NOMO-1 treated with dmso at 0.1 percent for 144 hours (cell line): Measurements from ENCODE around the gene PYDC2.

Source experiments
- DNase-seq: peaks from one replicate; lab custom pipeline; 2025; ENCODE audit not compliant: unreplicated experiment; lab: John Stamatoyannopoulos, UW

PYDC2 gene

DNA sequence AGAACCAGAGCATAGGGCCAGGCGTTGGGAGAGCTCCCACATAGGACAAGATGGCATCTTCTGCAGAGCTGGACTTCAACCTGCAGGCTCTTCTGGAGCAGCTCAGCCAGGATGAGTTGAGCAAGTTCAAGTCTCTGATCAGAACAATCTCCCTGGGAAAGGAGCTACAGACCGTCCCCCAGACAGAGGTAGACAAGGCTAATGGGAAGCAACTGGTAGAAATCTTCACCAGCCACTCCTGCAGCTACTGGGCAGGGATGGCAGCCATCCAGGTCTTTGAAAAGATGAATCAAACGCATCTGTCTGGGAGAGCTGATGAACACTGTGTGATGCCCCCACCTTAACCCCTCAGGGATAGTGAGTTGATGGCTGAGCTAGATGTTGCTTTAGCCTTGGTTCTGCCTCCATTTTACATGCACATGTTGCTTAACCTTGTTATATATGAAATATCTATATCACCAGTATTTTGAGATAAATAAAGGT lies at the start of gene PYDC2:
Gene PYDC2, plus strand, starts transcription at position 51 of the 483 bp plus-strand sequence. Its CDS starts 0 bp downstream, at position 51.
- DNase-seq: no peak

DNA sequence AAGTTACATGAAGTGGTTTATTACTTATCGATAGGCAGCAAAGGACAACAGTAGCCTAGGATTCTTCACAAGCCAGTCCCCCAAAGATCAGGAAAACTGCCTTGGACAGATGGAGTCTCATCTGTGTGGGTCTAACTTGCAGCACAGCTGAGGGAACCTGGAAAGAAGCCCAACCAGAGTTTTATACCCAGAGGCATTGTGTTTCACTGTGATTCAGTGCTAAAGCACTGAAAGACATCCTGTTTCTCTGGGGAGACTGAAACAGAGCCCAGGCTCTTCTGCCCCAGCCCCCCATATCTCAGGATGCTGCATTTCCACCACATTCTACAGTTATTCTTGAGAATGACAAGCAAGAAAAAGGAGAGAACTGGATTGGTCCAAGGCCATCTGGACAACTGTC lies 48.2 kb upstream of the PYDC2 start:
- DNase-seq: no peak

DNA sequence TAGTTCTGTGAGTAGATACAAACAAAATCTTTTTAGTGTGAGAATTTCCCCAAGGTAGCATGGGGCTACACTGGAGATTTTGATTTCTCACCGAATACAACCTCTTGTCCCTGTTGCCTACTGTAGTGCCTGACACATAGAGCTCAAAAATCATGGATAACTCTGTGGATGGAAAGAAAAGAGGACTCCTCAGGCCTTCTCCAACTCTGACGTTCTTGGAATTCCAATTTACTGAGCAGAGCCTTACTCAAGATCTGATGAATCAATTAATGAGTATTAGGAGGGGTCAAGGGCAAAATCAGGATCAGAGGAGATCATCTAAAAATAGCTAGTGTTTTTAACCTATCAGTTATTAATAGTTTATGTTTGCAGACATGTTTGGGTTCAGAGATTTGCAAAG lies 46.7 kb upstream of the PYDC2 start:
- DNase-seq: no peak

DNA sequence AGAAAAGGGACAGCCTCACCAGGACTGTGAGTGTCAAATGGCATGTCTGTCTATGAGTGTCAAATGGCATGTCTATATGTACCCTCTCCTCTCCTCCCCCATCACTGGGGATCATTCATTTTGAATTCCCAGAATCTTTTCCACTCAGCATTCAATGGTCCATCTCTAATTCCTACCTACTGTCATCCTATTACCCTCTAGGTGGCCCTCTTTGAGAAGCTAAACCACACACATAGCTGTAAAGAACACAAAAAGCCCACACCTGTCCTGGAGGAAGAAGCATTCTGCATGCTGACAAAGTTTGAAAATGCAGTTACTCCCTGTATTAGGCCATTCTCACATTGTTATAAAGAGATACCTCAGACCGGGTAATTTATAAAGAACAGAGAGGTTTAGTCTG lies 46.2 kb upstream of the PYDC2 start:
- DNase-seq: no peak

DNA sequence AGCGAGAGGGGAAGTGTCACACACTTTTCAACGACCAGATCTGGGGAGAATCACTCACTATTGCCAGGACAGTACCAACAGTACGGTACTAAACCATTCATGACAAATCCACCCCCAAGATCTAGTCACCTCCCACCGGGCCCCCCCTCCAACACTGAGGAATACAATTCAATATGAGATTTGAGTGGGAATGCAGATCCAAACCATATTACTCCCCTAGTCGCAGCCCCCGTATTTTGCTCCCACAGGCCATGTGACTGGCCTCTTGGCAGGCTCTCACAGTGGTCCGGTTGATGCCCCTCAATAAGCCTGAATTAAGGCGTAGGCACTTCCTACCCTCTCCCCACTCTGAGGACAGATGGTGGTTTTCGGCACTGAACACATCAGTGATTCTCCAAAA lies 45.4 kb upstream of the PYDC2 start:
- no peak for DNase-seq

DNA sequence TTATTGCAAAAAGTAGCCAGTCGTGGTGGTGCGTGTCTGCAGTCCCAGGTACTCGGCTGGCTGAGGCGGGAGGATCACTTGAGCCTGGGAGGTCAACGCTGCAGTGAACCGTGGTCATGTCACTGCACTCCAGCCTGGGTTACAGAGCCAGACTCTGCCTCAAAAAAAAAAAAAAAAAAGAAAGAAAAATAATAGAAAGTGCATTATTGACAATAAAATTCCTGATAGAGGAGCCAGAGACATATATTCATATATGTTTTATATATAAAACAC lies 43.6 kb upstream of the PYDC2 start:
- DNase-seq: no peak

DNA sequence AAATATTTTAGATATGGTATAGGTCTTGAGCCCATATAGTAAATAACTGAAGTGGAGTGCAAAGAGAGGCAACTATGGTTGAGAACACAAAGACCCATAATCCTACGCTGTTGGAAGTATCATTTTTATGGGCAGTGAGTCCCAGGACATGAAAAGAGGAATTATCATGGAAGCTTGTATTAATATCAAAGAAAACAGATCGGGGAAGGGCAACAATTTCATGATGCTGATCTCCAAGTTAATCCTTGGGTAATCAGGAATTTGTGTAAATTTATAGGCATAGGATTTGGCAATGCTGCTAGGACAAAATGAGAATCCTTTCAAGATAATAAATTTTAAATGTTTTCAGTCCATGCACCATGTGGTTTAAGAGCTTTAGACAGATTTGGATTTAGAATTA lies 40.2 kb upstream of the PYDC2 start:
- DNase-seq: no peak

DNA sequence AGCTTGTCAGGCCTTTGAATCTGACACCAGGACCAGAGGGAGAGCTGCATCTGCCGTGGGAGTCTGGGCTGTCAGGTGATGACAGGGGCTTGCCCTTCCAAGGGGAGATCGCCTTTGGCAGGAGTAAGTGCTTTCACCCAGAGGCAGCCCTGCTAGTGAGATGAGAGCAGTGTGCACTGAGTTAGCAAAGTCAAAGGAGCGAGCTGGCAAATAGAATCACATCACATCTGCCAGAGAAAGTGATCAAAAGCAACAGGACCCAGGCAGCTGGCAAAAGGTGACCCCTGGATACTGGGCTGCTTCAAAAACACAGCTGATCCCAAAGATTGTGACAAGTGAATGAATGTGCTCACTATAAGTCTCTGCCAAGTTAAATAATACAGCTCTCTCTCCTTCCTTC lies 36.1 kb upstream of the PYDC2 start:
- no peak for DNase-seq

DNA sequence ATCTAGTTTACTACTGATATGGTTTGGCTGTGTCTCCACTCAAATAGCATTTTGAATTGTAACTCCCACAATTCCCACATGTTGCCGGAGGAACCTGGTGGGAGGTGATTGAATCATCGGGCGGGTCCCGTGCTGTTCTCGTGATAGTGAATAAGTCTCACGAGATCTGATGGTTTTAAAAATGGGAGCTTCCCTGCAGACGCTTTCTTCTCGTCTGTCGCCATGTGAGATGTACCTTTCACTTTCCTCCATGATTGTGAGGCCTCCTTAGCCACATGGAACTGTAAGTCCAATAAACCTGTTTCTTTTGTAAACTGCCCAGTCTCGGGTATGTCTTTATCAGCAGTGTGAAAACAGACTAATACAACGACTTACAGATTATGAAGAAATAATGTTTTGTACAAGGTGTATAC lies 35.6 kb upstream of the PYDC2 start:
- DNase-seq: no peak

DNA sequence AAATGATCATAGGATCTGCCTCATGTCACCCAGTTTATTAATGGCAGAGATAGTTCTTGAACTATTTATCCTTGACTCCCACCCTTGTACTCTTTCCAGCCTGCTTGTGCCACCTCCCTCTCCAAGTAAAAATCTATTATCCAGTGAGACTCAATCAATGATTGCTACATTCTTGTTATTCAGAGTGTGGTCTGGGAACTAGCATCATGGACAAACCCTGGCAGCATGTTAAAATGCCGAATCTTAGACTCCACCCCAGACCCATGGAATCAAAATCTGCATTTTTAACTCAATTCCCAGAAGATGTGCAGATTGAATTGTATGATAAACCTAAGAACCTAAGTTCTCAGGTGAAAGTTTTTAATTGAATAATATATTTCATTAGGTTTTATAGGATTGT lies 34.7 kb upstream of the PYDC2 start:
- DNase-seq: no peak

DNA sequence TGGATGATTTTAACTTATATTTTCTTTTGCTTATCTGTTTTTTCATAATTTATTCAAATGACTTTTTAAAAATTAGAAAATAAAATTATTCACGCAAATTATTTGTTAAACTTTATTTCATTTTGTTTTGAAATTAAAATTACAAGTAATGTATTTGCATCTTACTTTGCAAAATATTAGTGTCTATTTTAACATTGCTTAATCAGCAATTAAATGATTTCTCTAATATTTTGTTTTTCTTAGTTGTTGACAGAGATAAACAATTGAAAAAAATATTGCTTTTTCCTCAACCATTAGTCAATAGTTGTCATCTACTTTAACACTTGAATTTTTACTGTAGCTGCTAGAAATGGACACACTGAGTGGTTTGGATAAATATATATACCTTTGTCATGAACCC lies 32.8 kb upstream of the PYDC2 start:
- DNase-seq: no peak

DNA sequence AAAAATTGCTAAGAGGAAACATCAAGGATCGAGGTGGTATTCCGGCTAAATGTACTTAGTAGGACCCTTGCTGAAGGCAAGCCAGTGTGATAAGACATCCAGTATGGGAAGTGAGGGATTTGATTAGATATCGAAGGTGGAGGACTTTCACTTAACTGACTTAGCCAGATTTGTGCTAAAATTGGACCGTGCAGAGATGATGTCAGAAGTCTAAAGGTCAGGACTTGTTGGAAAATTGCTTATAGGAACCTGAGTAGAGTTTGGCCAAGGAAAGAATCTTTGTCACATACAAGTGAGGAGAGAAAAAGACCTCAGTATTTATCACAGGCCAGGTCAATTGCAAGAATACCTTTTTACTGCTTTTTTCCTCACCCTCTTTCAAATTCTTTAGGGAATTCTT lies 30.9 kb upstream of the PYDC2 start:
- no peak for DNase-seq

DNA sequence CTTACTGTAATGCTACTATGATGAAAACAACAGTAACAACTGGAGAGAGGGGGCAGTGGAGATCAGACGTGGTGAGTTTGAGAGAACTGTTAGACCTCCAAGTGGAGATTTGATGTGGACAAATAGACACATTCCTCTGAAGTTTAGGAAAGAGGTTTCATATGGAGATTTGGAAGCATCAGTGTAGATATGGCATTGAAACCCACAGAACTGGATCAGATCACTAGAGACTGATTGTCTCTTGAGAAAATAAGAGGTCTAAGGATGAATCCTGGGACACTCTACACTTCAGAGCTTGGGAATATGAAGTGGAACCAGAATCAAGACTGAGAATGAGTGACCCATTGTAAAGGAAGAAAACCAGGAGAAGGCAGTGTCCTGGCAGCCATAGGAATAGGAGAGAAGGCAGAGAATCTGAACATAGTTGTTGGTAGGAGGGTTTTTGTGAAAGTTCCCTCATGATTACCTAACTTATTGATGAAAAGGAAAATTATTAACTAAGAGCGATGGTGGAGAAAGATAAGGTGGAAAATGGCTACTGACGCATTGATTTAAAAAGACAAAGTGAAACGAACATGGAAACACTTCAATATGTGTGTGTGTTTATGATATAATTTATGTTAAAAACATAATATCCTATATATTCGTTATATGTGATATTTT lies 29.7 kb upstream of the PYDC2 start:
- no peak for DNase-seq

DNA sequence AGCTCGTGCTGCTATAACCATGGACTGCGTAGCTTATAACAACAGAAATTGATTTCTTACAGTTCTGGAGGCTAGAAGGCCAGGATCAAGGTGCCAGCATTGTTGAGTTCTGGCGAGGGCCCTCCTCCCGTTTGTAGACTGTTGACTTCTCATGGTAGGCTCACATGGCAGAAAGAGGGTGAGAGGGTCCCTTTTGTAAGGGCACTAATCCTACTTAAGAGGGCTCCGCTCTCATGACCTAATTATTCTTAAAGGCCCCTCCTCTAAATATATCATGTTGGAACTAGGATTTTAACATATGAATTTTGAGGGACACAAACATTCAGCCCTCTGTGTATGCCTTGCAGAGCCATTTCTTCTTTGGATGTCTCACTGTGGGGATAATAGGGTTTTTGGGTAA lies 28.8 kb upstream of the PYDC2 start:
- no peak for DNase-seq

DNA sequence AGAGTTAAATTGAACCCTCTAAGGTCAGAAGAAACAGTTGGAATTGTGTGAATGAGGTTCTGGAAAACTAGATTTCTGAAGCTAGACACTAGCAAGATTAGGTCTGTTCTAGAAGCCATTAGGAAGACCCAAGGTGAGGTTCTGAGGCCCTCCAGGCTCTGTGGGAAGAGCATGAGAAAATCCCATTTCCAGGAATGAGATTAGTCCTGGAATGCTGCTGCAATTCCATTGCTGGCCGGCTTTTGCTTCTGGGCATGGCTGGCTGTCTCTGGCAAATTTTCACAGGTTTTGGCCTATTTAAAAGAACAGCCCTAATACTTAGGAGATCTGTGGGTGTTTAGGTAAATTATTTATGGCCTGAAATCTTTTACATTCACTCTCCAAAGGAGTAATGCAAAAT lies 26.9 kb upstream of the PYDC2 start:
- DNase-seq: no peak

DNA sequence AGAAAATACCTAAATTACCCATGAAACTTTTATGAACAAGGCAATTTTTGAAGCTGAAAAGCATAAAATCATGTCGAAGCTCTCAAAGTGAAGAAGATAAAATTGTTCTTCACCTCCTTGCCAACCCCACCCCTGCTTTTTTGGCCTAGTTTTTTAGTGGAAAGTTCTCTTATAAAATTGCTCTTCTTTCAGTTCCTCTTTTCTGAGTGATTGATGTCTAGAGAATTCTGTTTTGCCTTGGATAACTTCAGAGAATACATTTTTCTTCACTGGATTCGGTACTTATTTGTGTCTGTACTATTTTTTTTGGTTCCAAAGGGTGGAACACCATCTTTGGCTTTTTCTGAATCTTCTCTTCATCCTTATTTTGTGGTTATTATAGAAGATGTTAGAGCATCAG lies 25.0 kb upstream of the PYDC2 start:
- no peak for DNase-seq

DNA sequence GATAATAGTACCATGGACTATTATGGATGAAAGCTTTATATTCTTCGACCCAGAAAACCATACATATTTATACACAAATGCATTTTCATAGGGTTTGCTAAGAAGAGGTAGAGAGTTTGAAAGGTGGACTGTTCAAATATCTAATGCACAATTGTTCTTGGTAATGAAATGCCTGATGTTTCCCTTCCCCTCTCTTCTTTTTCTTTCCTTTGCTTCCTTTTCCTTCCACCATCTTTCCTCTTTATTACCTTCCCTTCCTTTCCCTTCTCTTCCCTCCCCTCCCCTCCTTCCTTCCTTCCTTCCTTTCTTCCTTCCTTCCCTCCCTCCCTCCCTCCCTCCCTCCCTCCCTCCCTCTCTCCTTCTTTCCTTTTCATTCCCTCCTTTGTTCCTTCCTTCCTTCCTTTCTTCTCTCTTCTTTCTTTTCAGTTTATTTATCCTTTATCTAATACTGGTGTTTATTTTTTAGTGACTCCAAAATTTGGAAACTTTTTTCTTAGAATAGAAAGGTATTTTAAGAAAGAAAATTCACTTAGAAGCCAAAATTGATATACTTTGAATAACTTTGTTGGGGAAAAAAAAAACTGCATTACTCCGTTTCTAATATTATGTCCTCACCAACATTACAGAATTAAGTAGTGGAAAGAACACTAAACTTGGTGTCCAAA lies 22.7 kb upstream of the PYDC2 start:
- no peak for DNase-seq

DNA sequence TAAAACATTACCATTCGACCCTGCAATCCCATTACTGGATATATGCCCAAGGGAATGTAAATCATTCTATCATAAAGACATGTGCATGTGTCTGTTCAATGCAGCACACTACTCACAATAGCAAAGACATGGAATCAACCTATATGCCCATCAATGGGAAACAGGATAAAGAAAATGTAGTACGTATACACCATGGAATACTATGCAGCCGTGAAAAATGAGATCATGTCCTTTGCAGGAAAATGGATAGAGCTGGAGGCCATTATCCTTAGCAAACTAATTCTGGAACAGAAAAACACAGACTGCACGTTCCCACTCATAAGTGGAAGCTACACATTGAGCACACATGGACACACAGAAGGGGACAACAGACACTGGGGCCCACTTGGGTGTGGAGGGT lies 20.4 kb upstream of the PYDC2 start:
- no peak for DNase-seq

DNA sequence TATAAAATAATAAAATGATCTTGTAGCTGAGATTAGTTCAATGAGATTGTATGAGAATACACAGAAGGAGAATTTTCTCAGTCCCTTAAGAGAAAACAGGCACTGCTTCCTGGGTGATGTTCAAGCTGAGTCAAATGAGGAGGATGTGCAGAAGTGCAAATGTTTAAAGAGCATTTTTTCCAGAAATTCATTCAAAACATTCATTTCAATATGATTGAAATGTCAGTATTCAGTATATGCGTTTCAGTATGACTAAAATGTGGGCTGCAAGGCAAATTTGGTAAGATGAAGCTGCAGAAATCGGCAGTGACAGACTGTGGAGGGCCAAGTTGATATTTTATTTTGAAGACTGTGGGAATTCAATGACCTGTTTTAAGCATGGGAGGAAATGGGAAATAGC lies 19.3 kb upstream of the PYDC2 start:
- DNase-seq: no peak

DNA sequence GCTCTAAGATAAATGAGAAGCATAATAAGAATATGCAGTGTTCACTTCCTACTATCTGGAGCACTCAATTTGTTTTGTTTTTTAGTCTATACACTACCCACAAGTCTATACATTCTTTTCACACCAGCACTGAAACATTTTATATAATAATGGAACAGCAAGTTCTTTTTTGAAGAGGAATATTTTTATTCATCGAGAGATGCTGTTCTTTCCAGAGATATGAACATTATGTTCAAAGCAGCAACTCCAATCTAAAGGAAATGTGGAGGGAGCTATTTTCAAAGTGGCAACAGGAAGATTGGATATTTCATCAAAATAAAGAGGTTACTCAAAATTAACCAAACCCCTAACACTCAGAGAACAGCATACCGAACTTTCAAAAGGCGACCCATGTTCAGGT lies 16.4 kb upstream of the PYDC2 start:
- no peak for DNase-seq

DNA sequence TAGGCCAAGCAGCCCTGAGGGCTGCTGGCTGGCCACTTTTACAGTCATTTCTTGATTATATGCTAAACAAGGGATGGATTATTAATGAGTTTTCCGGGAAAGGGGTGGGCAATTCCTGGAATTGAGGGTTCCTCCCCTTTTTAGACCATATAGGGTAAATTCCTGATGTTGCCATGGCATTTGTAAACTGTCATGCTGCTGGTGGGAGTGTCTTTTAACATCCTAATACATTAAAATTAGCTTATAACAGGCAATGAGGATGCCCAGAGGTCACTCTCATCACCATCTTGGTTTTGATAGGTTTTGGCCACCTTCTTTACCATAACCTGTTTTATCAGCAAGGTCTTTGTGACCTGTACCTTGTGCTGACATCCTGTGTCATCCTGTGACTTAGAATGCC lies 11.7 kb upstream of the PYDC2 start:
- no peak for DNase-seq

DNA sequence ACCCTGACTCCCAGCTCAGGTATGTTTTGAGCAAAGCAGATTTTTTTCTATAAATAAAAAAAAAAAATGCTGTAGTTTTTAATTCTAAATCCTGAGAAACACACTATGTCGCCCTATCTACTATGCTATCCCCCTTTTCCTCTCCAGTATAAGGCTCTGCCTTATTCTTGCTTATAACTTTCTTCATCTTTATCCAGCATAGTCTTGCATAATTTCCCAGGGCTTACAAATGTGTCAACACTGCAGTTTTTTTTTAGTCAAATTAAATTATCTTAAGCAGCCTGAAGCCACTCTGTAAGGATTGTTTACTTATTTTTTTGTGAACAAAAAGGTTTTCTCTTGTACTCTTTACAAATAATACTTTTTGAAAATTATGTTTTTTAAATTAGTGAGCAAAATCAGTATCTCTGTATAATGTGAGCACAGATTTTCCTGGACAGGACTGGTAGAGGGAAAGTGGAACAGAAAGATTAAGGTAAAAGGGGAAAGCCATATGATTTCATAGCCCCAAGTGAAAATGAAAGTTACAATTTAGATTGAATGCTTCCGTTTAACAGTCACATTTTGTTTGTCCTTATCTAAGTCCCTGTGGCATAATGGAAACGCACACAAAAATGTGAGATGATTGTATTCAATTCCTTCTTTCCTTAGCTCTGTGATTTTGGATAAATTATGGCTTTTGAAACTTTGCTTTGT lies 5.6 kb upstream of the PYDC2 start:
- DNase-seq: no peak

DNA sequence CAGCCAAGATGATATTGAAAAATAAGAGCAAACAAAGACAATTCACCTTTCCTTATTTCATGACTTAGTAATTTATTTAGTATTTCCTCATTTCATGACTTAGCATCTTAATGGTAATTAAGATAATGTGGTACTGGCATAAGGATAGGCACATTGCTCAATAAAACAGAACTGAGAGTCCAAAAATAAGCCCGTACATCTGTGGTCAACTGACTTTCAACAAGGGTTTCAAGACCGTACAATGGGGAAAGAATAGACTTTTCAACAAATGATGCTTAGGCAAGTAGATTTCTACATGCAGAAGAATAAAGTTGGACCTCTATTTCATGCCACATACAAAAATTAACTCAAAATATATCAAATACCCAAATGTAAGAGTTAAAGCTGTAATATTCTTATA lies 603 bp upstream of the PYDC2 start:
- no peak for DNase-seq
